BJ (cell line): Measurements from ENCODE around the gene WDR13. TPM values are rescaled to one million over a fixed set of nuclear protein-coding genes. Genes with fewer than 3 reads are reported as not detected.

Source experiments
- CTCF ChIA-PET: fragments of 350-600 bp; formaldehyde crosslinking; extraction: SDS; loops from one replicate; lab custom pipeline; 2021; ENCODE audit warnings: antibody characterized with exemption, inconsistent platforms; lab: Yijun Ruan, JAX
- POLR2A ChIA-PET: fragments of 300-600 bp; sonication (Branson Sonifier 250); formaldehyde crosslinking; extraction: SDS; loops from one replicate; lab custom pipeline; 2021; ENCODE audit warnings: antibody characterized with exemption; lab: Charles Lee
- DNase-seq: peaks from one replicate; pipeline ENCODE4 v3.0.0-alpha.2; 2011; ENCODE audit warnings: low read depth
- H3K27me3 ChIP-seq: 2 replicates; pipeline ENCODE4 v1.6.0; 2011; ENCODE audit warnings: low read length; ENCODE audit not compliant: control insufficient read depth, insufficient read depth
- H3K36me3 ChIP-seq: 2 replicates; pipeline ENCODE4 v1.5.1; 2011; ENCODE audit warnings: low read length; ENCODE audit not compliant: control insufficient read depth, insufficient read depth
- H3K4me3 ChIP-seq: 2 replicates; pipeline ENCODE4 v1.5.1; 2011; ENCODE audit warnings: low read depth, mild to moderate bottlenecking, control low read depth, low read length
- CTCF ChIP-seq: IDR thresholded peaks from 2 replicates; pipeline ENCODE4 v1.5.1; 2011; ENCODE audit warnings: low read depth, mild to moderate bottlenecking, control low read depth, inconsistent platforms, low read length, moderate library complexity; ENCODE audit not compliant: insufficient read depth
- polyA plus RNA-seq: library from polyadenylated mRNA; depleted of rRNA; stranded (reverse); fragments of >200 nt; gene quantifications from 2 replicates; pipeline ENCODE4 v1.2.3, GENCODE V29; 2011

The WDR13 gene
- polyA plus RNA-seq, 1 experiment, result 119 TPM

GRCh38 chrX:48617542-48618340, 20.4 kb downstream of the WDR13 start:
- POLR2A ChIA-PET, result no interaction called here
- TF ChIP-seq CTCF, result no peak
- CTCF ChIA-PET, result no interaction called here
- no peak for DNase-seq
- no peaks in the 10 kb centered on the region for H3K36me3 ChIP-seq
- no peaks in the 10 kb centered on the region for H3K27me3 ChIP-seq
- H3K4me3 ChIP-seq, result no peak overlapping the region

- Histone ChIP-seq H3K4me3 (no peak overlapping the region), H3K36me3 (no peaks in the 10 kb centered on the region), H3K27me3 (no peaks in the 10 kb centered on the region)
- no peak for DNase-seq
- ChIA-PET POLR2A (no interaction called here), CTCF (no interaction called here)
- TF ChIP-seq CTCF, result no peak
Measured at GRCh38 chrX:48626401-48627298, 29.4 kb downstream of the WDR13 start.

GRCh38 chrX:48631376-48632090, 34.2 kb downstream of the WDR13 start:
- DNase-seq, result peak; percentile 53
- CTCF ChIA-PET, result interaction anchor here (0.6 to 1.2 kb wide), 3 partner anchors 15 to 1520 kb away, joined by 3 to 4 read pairs (median 3); no protein-coding TSS in a partner anchor
- no peaks in the 10 kb centered on the region for H3K27me3 ChIP-seq
- H3K4me3 ChIP-seq, result no peak overlapping the region
- TF ChIP-seq CTCF, result peak; percentile 51
- no peaks in the 10 kb centered on the region for H3K36me3 ChIP-seq
- POLR2A ChIA-PET, result interaction anchor here (0.7 kb wide), 1 partner anchor 13 kb away, joined by 3 read pairs; no protein-coding TSS in a partner anchor

- Histone ChIP-seq H3K4me3 (no peak overlapping the region), H3K36me3 (no peaks in the 10 kb centered on the region), H3K27me3 (no peaks in the 10 kb centered on the region)
- CTCF ChIA-PET, result interaction anchor here (1.2 kb wide), 1 partner anchor 14 kb away, joined by 3 read pairs; no protein-coding TSS in a partner anchor
- no peak for DNase-seq
- TF ChIP-seq CTCF, result no peak
- POLR2A ChIA-PET, result no interaction called here
Measured at GRCh38 chrX:48632207-48632606, 34.9 kb downstream of the WDR13 start.

GRCh38 chrX:48636301-48636700, 39.0 kb downstream of the WDR13 start:
- H3K27me3 ChIP-seq, result no peaks in the 10 kb centered on the region
- H3K4me3 ChIP-seq, result no peak overlapping the region
- no peaks in the 10 kb centered on the region for H3K36me3 ChIP-seq
- TF ChIP-seq CTCF, result no peak
- ChIA-PET CTCF (no interaction called here), POLR2A (no interaction called here)
- DNase-seq, result no peak
